Sigmoid colon (tissue), 7 donors: ENCODE data around the gene CUL9. TPM values are rescaled to one million over a fixed set of nuclear protein-coding genes. Genes with fewer than 3 reads are reported as not detected.

Source experiments
- DNase-seq: peaks from one replicate; pipeline ENCODE4 v3.0.0-alpha.2; 2019
- H3K27ac ChIP-seq, 4 donors: fragments of 200-600 bp; sonication (generic); one replicate each; pipeline ENCODE4 v1.5.1; 2016 to 2019; ENCODE audit warnings: mild to moderate bottlenecking in 1 of 4
- H3K27me3 ChIP-seq, 3 donors: fragments of 200-600 bp; sonication (generic); one replicate each; pipeline ENCODE4 v1.5.1; 2019; ENCODE audit warnings: mild to moderate bottlenecking in 1 of 3
- H3K36me3 ChIP-seq, 4 donors: fragments of 200-600 bp; sonication (generic); one replicate each; pipeline ENCODE4 v1.5.1; 2016 to 2019
- H3K4me1 ChIP-seq, 4 donors: fragments of 200-600 bp; sonication (generic); one replicate each; pipeline ENCODE4 v1.5.1; 2017 to 2019
- H3K4me3 ChIP-seq, 4 donors: fragments of 200-600 bp; sonication (generic); one replicate each; pipeline ENCODE4 v1.5.1; 2017 to 2019; ENCODE audit warnings: mild to moderate bottlenecking in 2 of 4, moderate library complexity in 1 of 4
- H3K9me3 ChIP-seq, 4 donors: fragments of 200-600 bp in 3 of 4; sonication (generic) in 3 of 4; one replicate each; pipeline versions ENCODE4 v1.5.1 to v1.6.1; 2013 to 2019
- CTCF ChIP-seq, 4 experiments: fragments of 450-650 bp in 3 of 4; fragments of 200-600 bp in 1 of 4; IDR thresholded peaks; one replicate each; pipeline ENCODE4 v1.5.1; 2016 to 2019; ENCODE audit warnings: antibody characterized with exemption in 4 of 4, mild to moderate bottlenecking in 3 of 4, moderate library complexity in 2 of 4
- EP300 ChIP-seq, 4 donors: sonication (generic); formaldehyde crosslinking; IDR thresholded peaks; one replicate each; pipeline ENCODE4 v1.6.1; 2017; ENCODE audit warnings: antibody characterized with exemption in 4 of 4
- POLR2A ChIP-seq, 2 donors: fragments of 450-650 bp; IDR thresholded peaks; one replicate each; pipeline ENCODE4 v1.6.1; 2016; ENCODE audit warnings: antibody characterized with exemption in 2 of 2, mild to moderate bottlenecking in 2 of 2, moderate library complexity in 2 of 2
- POLR2AphosphoS5 ChIP-seq, 4 donors: sonication (generic); formaldehyde crosslinking; IDR thresholded peaks; one replicate each; pipeline ENCODE4 v1.6.1; 2017; ENCODE audit warnings: antibody characterized with exemption in 4 of 4
- WGBS, 2 donors: extraction: QIAGEN DNeasy Blood & Tissue Kit; methylation state at CpG; one replicate each; pipeline ENCODE4 v1.1.7; 2013; 5-methylcytosine and 5-hydroxymethylcytosine counted together
- intact Hi-C: fragments of 100-400 bp; cut with DNase I; formaldehyde crosslinking; loops from one replicate; pipeline ENCODE4 v1.15.1; 2023
- polyA plus RNA-seq, 3 donors: library from polyadenylated mRNA; stranded (reverse); fragments of 200-250 nt; gene quantifications; one replicate each; pipeline ENCODE4 v1.2.3, GENCODE V29; 2013
- total RNA-seq, 4 donors: library from RNA; depleted of rRNA; stranded (reverse); fragments of >200 nt; gene quantifications; one replicate each; pipeline ENCODE4 v1.1.0, GENCODE V29; 2016
- donor health status: healthy with polysubstance abuse.
- donor health status: Bipolar disorder and iron deficiency.
- donor health status: healthy.

Gene CUL9
- total and polyA plus RNA-seq, 7 donors = 5.1 to 49.6 (median 28.2) TPM

- DNase-seq = no peak
- no peak overlapping the region for H3K27ac ChIP-seq
- no peak overlapping the region for H3K4me3 ChIP-seq
- peaks cover 0 to 49% (median 8%) of the 10 kb centered on the region in 4 donors for H3K36me3 ChIP-seq
- 86 to 95% methylated on average over 2 of the region's 2 CpGs for WGBS, 2 donors
- H3K27me3 ChIP-seq = no peaks in the 10 kb centered on the region
- H3K9me3 ChIP-seq = no peaks in the 10 kb centered on the region
- H3K4me1 ChIP-seq = no peaks in the 10 kb centered on the region
- TF ChIP-seq POLR2A (IDR thresholded peaks at IDR 0.05) = no peak
- TF ChIP-seq POLR2AphosphoS5 (IDR thresholded peaks at IDR 0.05) = no peak
- TF ChIP-seq CTCF (IDR thresholded peaks at IDR 0.05) = no peak
- intact Hi-C loops = no loop called here
Observed at GRCh38 chr6:43207286-43207685, 25.3 kb downstream of the CUL9 start.

GRCh38 chr6:43211955-43212354 lies 30.0 kb downstream of the CUL9 start:
- Histone ChIP-seq H3K27me3 (no peaks in the 10 kb centered on the region), H3K9me3 (no peaks in the 10 kb centered on the region), H3K4me1 (no peaks in the 10 kb centered on the region), H3K4me3 (no peak overlapping the region), H3K27ac (no peak overlapping the region), H3K36me3 (peaks cover 0 to 47% (median 16%) of the 10 kb centered on the region in 4 donors)
- no peak for DNase-seq
- WGBS, 2 donors = 15 to 46% methylated on average over 1 of the region's 1 CpG
- intact Hi-C loops = no loop called here
- TF ChIP-seq CTCF (IDR thresholded peaks at IDR 0.05) = no peak
- TF ChIP-seq POLR2AphosphoS5 (IDR thresholded peaks at IDR 0.05) = no peak
- TF ChIP-seq POLR2A (IDR thresholded peaks at IDR 0.05) = no peak
- no peak for TF ChIP-seq EP300 (IDR thresholded peaks at IDR 0.05)

DNA sequence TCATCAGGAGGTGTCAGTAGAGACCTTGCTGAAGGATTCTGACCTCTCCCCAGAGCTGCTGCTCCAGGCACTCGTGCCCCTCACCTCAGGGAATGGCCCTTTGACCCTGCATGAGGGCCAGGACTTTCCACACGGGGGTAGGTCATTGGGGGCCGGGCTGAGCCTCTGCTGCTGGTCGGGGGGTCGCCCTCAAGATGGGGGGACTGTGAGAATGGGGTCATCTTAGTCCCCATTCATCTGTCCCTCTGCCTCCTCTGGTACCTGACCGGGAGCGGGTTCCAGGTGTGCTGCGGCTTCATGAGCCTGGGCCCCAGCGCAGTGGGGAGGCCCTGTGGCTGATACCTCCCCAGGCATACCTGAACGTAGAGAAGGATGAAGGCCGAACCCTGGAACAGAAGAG lies 31.4 kb downstream of the CUL9 start:
- no peak for DNase-seq
- Histone ChIP-seq H3K4me3 (no peak overlapping the region), H3K4me1 (no peaks in the 10 kb centered on the region), H3K36me3 (peaks cover 0 to 59% (median 16%) of the 10 kb centered on the region in 4 donors), H3K27ac (no peak overlapping the region), H3K9me3 (no peaks in the 10 kb centered on the region), H3K27me3 (no peaks in the 10 kb centered on the region)
- intact Hi-C loops = no loop called here
- TF ChIP-seq EP300 (IDR thresholded peaks at IDR 0.05) (no peak), CTCF (IDR thresholded peaks at IDR 0.05) (no peak), POLR2AphosphoS5 (IDR thresholded peaks at IDR 0.05) (no peak), POLR2A (IDR thresholded peaks at IDR 0.05) (no peak)
- WGBS, 2 donors = 91% methylated on average over 11 of the region's 11 CpGs

DNA sequence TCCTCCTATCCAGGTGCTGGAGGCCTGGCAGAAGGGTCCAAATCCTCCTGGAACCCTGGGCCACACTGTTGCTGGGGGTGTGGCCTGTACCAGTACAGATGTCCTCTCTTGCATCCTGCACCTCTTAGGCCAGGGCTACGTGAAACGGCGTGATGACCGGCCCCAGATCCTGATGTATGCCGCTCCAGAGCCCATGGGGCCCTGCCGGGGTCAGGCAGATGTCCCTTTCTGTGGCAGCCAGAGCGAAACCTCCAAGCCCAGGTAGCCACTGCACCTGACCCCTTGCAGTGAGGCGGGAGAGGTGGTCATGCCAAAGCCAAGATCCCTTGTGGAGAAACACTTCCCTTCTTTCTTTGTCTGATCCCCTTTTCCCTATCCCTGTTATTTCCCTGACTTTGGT lies 33.1 kb downstream of the CUL9 start:
- Histone ChIP-seq H3K9me3 (no peaks in the 10 kb centered on the region), H3K27me3 (no peaks in the 10 kb centered on the region), H3K36me3 (peaks cover 0 to 66% (median 16%) of the 10 kb centered on the region in 4 donors), H3K4me3 (no peak overlapping the region), H3K27ac (no peak overlapping the region), H3K4me1 (no peaks in the 10 kb centered on the region)
- 96 to 98% methylated on average over 8 of the region's 8 CpGs for WGBS, 2 donors
- TF ChIP-seq POLR2AphosphoS5 (IDR thresholded peaks at IDR 0.05) (no peak), EP300 (IDR thresholded peaks at IDR 0.05) (no peak), POLR2A (IDR thresholded peaks at IDR 0.05) (no peak), CTCF (IDR thresholded peaks at IDR 0.05) (no peak)
- no peak for DNase-seq
- intact Hi-C loops = no loop called here

GRCh38 chr6:43216200-43216599 lies 34.2 kb downstream of the CUL9 start:
- 93 to 95% methylated on average over 12 of the region's 12 CpGs for WGBS, 2 donors
- H3K36me3 ChIP-seq = peaks cover 0 to 77% (median 16%) of the 10 kb centered on the region in 4 donors

More at GRCh38 chr6:43216200-43216599, 34.2 kb downstream of the CUL9 start:
- H3K27me3 ChIP-seq = no peaks in the 10 kb centered on the region
- TF ChIP-seq POLR2A (IDR thresholded peaks at IDR 0.05) = no peak
- TF ChIP-seq EP300 (IDR thresholded peaks at IDR 0.05) = no peak
- TF ChIP-seq POLR2AphosphoS5 (IDR thresholded peaks at IDR 0.05) = no peak
- no peaks in the 10 kb centered on the region for H3K4me1 ChIP-seq
- H3K27ac ChIP-seq = no peak overlapping the region
- no peaks in the 10 kb centered on the region for H3K9me3 ChIP-seq
- DNase-seq = no peak
- no peak overlapping the region for H3K4me3 ChIP-seq
- intact Hi-C loops = no loop called here
